Glutamatergic neuron (in vitro differentiated cells): ENCODE measurements around the gene MAT2B. TPM values are rescaled to one million over a fixed set of nuclear protein-coding genes. Genes with fewer than 3 reads are reported as not detected.

ENCODE experiments used
- DNase-seq: peaks from one replicate; pipeline ENCODE4 v3.0.0; 2022
- H3K27ac Mint-ChIP-seq: one replicate; pipeline ENCODE4 v1.8.0; 2020; ENCODE audit warnings: mild to moderate bottlenecking, mixed read lengths, inconsistent platforms; ENCODE audit not compliant: unreplicated experiment
- H3K27me3 Mint-ChIP-seq: one replicate; pipeline ENCODE4 v1.8.0; 2020; ENCODE audit warnings: mild to moderate bottlenecking, moderate library complexity, mixed read lengths, inconsistent platforms; ENCODE audit not compliant: unreplicated experiment
- H3K36me3 Mint-ChIP-seq: one replicate; pipeline ENCODE4 v1.8.0; 2020; ENCODE audit warnings: mild to moderate bottlenecking, mixed read lengths, inconsistent platforms; ENCODE audit not compliant: unreplicated experiment
- H3K4me1 Mint-ChIP-seq: one replicate; pipeline ENCODE4 v1.8.0; 2020; ENCODE audit warnings: mild to moderate bottlenecking, low read depth, mixed read lengths, inconsistent platforms; ENCODE audit not compliant: unreplicated experiment
- H3K4me3 Mint-ChIP-seq: one replicate; pipeline ENCODE4 v1.8.0; 2020; ENCODE audit warnings: mild to moderate bottlenecking, mixed read lengths, inconsistent platforms; ENCODE audit not compliant: unreplicated experiment
- H3K9me3 Mint-ChIP-seq: one replicate; pipeline ENCODE4 v1.8.0; 2020; ENCODE audit warnings: mild to moderate bottlenecking, moderate library complexity, mixed read lengths, inconsistent platforms; ENCODE audit not compliant: unreplicated experiment
- CTCF ChIP-seq: fragments of 200-600 bp; sonication (generic); IDR thresholded peaks from one replicate; pipeline ENCODE4 v1.5.0; 2021; ENCODE audit not compliant: partially characterized antibody, unreplicated experiment
- total RNA-seq: library from RNA; stranded (reverse); fragmentation: NEBNext Ultra II Directional; extraction: Animal tissue kit (Norgen Biotek cat#: 25700); gene quantifications from one replicate; pipeline ENCODE4 v1.2.1, GENCODE V29; 2021; ENCODE audit not compliant: unreplicated experiment

Gene MAT2B
- total RNA-seq, 1 donor from 2014 or later = 23.1 TPM

- H3K27me3 Mint-ChIP-seq = peaks cover 6% of the 10 kb centered on the region
- H3K36me3 Mint-ChIP-seq = peaks cover 4% of the 10 kb centered on the region
- peaks cover 4% of the 10 kb centered on the region for H3K4me1 Mint-ChIP-seq
These were observed 46.0 kb upstream of the MAT2B start for GRCh38 chr5:163459462-163459818.

GRCh38 chr5:163459819-163460561 lies 45.4 kb upstream of the MAT2B start, which contains the start of gene NUDCD2:
NUDCD2 (minus strand) TSS chr5:163460102; CDS start chr5:163460050, 52 bp downstream.
- peak within 1 kb of the TSS; percentile 96 for H3K27ac Mint-ChIP-seq
- peaks cover 3% of the 10 kb centered on the region for H3K36me3 Mint-ChIP-seq
- H3K4me3 Mint-ChIP-seq = peak within 1 kb of the TSS; percentile 99
- peaks cover 4% of the 10 kb centered on the region for H3K4me1 Mint-ChIP-seq
- peaks cover 6% of the 10 kb centered on the region for H3K27me3 Mint-ChIP-seq
- no peak for TF ChIP-seq CTCF
- DNase-seq = peak; percentile 97
- peaks cover 8% of the 10 kb centered on the region for H3K9me3 Mint-ChIP-seq

More at GRCh38 chr5:163459462-163459818, 46.0 kb upstream of the MAT2B start:
- Mint-ChIP-seq H3K27ac (peak overlapping the region; percentile 96), H3K4me3 (peak overlapping the region; percentile 99), H3K9me3 (peaks cover 8% of the 10 kb centered on the region)
- no peak for DNase-seq
- no peak for TF ChIP-seq CTCF

GRCh38 chr5:163460562-163461171 lies 44.8 kb upstream of the MAT2B start, which contains the start of gene HMMR:
HMMR (plus strand) TSS chr5:163460632; CDS start chr5:163460693, 61 bp downstream.
- peak within 1 kb of the TSS; percentile 99 for H3K4me3 Mint-ChIP-seq
- peaks cover 4% of the 10 kb centered on the region for H3K4me1 Mint-ChIP-seq
- DNase-seq = peak; percentile 50
- peak within 1 kb of the TSS; percentile 96 for H3K27ac Mint-ChIP-seq
- peaks cover 8% of the 10 kb centered on the region for H3K9me3 Mint-ChIP-seq
- peaks cover 6% of the 10 kb centered on the region for H3K27me3 Mint-ChIP-seq
- TF ChIP-seq CTCF = no peak
- H3K36me3 Mint-ChIP-seq = no peaks in the 10 kb centered on the region

- H3K27me3 Mint-ChIP-seq = peaks cover 6% of the 10 kb centered on the region
- no peak overlapping the region for H3K4me3 Mint-ChIP-seq
- H3K9me3 Mint-ChIP-seq = peaks cover 8% of the 10 kb centered on the region
- H3K4me1 Mint-ChIP-seq = peaks cover 4% of the 10 kb centered on the region
- no peak overlapping the region for H3K27ac Mint-ChIP-seq
- DNase-seq = no peak
- no peaks in the 10 kb centered on the region for H3K36me3 Mint-ChIP-seq
- no peak for TF ChIP-seq CTCF
These were observed 42.4 kb upstream of the MAT2B start for GRCh38 chr5:163463063-163463435.

GRCh38 chr5:163467682-163468081 lies 37.7 kb upstream of the MAT2B start:
- DNase-seq = no peak
- H3K4me3 Mint-ChIP-seq = no peak overlapping the region
- no peaks in the 10 kb centered on the region for H3K27me3 Mint-ChIP-seq
- H3K36me3 Mint-ChIP-seq = no peaks in the 10 kb centered on the region
- H3K4me1 Mint-ChIP-seq = no peaks in the 10 kb centered on the region
- no peak overlapping the region for H3K27ac Mint-ChIP-seq
- TF ChIP-seq CTCF = no peak
- no peaks in the 10 kb centered on the region for H3K9me3 Mint-ChIP-seq
